Colon (tissue), 2 donors: ENCODE data around the gene STK38.

ENCODE experiments used
- FAIRE-seq: peaks from 2 replicates; lab custom pipeline; 2012; peaks lifted over from hg19 to GRCh38; lab: Jason Lieb, UNC
- donor health status: control.
- donor health status: control.

Gene STK38

DNA sequence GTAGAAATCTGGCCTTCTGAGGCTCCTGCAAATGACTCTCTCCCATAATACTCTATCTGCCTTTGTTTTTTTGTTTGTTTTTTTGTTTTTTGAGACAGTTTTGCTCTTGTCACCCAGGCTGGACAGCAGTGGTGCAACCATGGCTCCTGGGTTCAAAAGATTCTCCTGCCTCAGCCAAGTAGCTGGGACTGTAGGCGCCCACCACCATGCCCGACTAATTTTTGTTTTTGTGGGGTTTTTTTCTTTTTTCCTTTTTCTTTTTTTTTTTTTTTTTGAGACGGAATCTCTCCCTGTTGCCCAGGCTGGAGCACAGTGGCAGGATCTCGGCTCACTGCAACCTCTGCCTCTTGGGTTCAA lies 16.6 kb upstream of the STK38 start:
- FAIRE-seq: no peak

DNA sequence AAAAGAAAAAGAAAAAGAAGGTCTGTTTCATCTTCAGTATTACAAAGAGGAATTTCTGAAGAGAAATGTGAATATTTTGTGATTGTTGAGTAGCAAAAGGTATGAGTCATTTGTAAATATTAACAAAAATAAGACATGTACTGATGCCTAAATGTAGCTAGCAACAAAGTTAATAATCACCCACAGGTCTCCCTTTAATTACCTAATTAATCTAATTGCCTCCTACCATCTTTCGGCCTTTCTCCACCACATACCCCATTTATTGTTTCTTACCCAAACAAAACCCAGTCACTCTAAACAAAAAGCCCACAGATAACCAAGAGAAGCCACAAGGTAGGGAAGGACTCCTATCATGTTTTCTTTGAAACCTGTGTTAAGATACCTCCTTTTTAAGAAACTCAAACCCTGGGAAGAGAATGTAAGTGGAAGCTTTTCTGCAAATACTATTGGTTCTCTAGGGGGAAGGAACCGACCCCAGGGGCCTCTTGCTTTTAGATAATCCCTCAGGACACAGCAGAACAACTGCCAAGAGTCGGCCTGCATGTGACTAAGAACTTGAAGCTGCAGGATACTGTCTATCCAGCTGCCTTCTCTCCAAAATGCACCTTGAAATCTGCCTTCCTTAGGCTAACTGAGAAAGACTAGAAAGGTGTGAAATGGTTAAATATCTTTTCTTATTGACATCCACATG lies 16.1 kb upstream of the STK38 start:
- no peak for FAIRE-seq

DNA sequence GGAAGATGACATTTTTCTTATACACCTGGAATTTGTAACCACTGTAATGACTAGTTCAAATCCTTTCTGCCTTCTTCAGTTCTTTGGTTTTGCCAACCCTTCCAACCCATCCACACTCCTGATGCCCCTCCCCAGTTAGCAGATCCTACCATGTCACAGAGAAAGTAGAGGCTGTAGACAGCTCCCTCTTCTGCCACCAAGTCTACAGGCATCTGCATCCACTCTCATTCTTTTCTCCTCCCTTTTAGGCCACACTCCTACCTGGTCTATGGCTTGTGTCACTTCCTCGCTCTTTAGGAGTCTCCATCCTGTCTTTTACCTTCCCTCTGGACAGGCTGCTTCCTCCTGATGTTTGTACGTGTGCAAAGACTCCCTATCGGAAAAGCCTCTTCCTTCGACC lies 13.5 kb upstream of the STK38 start:
- no peak for FAIRE-seq

DNA sequence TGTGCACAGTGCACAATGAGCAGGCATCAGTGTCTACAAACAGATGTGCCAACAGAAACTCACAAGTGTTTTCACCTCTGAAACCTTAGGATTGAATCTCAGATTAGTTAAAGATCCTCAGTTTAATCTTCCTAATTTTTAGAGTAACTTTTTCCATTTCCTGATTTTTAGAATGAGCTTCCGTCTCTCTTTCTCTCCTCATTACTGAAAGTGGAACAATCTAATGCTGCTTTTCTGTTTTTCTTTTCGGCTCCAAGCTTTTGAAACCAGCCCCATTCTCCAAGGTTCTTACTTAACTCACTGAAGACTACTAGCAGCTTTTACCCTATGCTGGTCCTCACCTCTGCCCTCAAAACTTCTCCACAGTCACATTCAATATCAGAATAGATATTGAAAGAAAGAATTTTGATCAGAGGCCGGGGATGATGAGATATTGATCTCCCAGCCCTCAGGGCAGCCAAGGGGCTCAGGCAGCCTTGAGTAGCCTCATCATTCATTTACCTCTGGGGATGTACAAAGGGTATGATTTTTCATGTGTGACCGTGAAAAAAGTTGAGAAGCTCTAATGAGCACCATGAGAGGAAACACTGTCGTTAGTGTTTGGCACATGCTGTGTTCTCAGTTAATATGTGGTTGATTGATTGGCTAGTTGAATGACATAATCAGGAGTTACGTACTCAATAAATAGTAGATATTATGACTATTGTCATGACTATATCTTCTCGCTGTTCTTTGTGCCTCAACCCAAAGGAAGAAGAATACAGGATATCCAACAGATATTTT lies 11.9 kb upstream of the STK38 start:
- no peak for FAIRE-seq

DNA sequence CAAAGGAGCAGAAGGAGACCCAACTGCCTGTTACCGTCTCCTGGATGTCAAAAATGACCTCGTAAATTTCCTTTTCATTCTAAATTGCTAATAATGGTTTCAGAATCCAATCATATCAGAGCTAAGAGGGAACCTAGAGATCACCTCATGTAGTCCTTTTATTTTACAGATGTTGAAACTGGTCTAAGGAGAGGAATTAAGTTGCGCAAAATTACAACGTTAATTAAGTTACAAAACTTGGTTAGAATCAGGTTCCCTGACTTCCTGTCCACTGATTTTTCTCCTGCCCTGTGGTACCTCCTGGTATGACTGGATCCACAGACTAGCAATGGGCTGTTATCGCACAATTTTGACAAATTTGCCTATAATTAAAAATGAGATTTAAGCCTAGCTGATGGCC lies 9.0 kb upstream of the STK38 start:
- FAIRE-seq: no peak

DNA sequence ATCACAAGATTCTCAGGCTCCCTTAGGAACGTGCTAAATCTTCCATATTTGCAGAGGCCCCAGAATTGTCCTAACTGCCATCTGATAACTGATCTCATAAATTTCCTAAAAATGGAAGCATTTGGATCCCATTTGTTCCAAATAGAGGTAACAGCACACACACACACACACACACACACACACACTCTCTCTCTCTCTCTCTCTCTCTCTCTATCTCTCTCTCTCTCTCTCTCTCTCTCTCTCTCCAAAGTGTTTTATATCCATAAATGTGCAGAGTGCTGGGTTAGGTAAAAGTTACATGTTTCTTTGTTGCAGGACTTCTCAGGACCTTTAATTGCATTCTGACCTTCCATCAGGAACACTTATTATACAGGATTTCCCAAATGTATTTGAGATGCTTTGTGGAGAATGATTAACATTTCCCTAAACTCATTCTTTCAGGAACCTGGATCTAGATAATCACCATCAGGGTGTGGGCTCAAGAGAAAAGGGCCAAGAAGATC lies 8.5 kb upstream of the STK38 start:
- no peak for FAIRE-seq

DNA sequence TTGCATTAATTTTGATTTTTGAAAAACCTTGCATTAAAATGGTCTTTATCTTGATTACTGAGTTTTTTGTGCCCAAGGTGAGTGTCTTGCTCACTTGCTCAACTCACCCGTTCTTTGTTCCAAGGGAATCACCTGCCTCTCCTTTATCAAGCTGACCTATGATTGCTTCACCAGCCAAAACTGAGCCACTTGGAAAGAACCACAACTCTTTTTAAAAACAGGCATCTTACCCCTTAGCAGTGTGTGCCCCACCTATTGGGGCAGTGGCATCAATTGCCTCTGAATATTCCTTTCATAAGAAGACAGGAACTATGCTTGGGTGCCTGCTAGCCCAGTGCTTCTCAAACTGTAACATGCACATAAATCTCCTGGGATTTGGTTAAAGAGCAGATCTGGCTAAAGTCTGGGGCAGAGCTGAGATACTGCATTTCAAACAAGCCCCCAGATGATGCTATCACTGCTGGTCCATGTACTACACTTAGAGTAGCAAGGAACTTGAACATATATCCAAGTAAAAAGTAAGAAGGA lies 3.3 kb upstream of the STK38 start:
- no peak for FAIRE-seq

DNA sequence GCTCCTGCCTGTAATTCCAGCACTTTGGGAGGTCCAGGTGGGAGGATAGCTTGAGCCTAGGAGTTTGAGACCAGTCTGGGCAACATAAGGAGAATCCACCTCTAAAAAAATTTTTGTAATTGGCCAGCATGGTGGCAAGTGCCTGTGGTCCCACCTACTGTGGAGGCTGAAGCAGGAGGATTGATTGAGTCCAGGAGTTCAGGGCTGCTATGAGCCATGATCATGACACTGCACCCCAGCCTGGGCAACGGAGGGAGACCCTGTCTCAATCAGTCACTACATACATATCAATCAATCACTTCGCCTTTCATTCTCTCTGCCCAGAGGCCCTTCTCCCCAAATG lies 1.1 kb upstream of the STK38 start:
- no peak for FAIRE-seq

DNA sequence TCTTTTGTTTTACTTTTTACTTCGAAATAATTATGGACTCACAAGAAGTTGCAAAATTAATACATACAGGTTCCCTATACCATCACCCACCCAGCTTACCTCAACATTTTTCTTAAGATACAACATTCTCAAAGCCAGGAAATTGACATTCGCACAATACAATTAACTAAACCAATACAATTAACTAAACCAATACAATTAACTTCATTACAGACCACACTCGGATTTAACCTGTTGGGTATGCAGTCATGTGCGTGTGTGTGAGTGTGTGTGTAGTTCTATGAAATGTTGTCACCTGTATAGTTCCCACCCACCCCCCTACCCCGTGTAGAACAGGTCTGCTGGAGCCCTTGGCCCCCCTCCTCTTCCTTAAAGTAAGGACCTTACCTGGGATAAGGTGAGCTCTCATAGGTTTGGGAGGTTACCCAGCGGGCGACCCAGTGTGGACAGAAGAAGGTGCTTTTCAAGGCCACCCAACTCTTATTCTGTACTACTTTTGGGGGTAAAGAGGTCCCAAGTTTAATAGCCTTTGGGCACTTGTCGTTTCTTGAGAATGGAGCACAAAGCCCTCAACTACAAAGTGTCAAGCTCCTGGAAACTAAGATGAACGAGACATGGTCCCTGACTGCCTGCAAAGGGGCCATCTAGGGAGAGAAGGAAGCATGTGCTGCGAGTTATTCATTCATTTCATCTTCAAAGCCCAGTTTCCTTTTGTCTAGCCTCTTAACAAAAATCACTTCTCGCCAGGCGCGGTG lies 544 bp upstream of the STK38 start:
- FAIRE-seq: no peak

DNA sequence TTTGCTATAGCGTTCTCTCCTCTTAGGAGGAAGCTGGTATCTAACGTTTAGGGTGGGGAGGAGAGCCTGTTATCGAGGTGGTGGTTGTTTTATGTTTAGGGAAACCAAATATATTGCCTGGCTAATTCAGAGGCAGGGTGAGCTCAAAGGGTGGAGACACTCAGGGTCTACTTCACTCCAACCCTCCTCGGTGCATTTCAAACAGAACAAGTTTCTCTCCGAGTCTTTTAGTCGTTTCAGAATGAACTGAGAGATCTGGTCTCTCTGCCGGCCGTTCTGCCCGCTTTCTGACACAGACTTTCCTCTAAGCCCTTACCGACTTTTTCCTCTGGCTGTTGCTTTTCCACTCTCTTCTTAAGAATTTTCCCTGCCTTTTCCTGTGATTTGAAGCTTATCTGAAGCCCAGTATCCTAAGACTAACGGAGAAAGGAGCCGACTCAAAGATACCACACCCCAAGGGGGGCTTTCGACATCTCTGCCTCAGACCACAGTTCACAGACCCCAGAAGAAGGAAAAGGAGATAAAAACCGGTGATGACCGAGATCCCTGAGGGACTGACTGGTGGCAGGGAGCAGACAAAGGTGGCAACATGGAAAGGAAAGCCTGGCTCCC lies 865 bp downstream of the STK38 start:
- no peak for FAIRE-seq

DNA sequence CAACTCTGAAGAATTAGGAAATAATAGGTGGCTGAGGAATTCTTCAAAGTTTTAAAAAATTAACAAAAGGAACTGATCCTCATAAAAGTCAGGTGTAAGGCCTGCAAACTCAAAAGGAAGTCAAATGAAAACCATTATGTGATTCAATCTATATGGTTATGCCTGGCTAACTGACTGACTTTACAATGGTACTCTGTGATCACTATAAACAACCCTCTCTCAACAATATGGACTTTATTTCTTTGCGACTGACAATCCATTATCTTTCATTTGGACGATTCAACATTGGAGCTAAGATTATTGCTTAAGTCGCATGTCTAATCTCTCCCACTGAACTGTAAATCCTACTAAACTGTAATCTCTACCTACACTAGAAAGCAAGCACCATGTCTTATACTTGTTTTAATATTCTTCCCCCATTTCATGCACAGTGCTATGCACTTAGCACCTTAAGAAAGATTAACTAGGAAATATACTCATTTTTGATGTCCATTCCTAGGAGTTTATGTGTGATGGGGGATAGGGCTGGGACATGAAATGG lies 1.4 kb downstream of the STK38 start:
- no peak for FAIRE-seq

DNA sequence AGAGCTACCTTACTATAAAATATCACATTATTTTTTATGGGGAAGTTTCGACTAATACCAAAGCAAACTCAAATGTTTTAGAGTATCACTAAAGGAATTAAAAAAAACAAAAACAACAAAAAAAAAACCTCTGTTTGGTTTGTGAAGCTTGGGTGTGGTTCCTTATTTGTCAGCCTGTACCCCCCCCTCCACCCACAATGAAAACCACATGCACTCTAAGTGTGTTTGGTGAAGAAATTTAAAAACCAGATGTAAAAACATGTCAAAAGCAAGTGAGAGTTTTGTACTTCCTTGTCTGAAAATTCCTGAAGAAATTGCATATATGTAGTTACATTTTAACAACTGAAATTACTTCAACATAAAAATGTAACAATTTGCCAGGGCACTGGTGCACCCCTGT lies 3.1 kb downstream of the STK38 start:
- FAIRE-seq: no peak

DNA sequence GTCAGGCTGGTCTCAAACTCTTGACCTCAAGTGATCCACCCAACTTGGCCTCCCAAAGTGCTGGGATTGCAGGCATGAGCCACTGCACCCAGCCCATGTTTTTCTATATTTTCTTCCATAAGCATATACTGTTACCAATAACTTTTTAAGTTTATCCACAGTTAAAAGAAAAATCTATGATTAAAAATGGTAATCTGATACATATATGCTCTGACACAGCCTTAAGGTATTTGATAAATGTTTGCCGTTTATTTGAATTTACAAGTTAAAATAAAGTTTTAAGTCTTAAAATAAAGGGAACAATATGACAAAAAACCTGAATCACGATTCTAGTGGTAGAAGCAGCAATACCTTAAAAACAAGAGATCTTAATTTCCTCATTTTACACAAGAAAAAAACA lies 5.2 kb downstream of the STK38 start:
- no peak for FAIRE-seq

DNA sequence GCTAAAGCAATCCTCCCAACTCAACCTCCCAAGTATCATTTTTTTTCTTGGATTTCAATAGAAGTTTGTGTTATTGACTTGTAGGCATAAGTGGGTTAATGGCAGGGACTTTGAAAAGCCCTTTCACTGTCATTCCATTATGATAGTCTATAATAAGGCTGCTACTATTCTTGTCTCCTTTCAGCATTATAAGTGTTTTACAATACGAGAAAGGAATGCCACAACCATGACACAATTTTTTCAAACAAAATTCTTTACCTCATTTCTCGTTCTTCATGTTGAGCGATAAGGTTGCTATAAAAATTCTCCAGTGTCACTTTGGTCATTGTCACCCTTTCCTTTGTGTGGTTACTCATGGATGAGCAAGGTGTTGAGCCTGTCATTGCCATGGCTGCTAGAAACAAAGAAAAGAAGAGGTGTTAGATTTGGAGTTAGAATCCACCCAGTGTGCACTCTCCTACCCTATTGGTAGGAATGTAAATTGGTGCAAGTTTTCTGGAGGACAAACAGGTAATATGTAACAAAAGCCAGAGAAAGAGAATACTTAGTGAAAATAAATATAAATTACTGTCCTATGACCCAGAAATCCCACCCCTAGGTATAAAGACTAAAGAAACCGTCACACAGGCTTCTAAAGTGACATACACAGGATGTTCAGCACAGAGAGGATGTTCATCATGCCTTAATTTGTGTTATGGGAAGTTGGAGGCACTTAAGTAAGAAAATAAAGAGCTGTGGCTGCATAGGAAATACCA lies 7.3 kb downstream of the STK38 start:
- no peak for FAIRE-seq

DNA sequence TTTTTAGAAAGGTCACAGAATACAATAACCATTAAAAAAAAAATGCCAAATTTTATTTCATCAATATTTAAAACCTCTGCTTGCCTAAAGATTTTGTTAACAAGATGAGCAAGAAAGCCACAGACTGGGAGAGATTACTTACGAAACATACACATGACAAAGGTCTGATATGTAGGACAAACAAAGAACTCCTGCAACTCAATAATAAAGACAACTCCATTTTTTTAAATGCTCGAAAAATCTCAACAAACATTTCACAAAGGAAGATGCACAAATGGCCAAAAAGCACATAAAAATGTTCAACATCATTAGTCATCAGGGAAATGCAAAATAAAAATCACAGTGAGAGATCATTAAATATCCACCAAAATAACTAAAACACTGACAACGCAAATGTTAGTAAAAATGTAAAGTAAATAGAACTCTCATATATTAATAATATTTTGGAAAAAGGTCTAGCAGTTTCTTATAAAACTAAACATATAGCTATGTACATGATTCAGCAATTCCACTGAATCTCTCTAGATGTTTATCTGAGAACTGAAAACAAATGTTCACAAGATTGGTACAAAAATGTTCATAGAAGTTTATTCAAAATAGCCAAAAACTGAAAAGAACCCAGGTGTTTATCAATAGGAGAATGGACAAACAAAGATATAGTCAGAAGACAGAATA lies 10.3 kb downstream of the STK38 start:
- no peak for FAIRE-seq

DNA sequence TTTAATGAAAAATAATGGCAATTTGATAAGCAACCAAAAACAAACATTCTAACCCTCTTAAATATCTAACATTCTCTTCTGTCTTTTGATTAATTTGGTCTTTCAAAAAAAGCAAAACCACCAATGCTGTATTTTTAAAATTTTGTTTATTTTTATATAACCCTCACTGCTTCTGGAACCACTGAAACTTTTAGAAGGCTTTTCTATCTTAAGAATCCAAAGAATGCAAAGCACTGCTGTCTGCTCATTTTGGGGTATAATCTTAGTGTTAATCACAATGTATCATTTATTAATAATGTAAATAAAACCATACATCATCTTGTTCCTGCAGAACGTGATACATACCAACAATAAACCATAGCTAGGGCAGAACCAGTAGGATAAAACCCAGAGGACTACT lies 14.0 kb downstream of the STK38 start:
- FAIRE-seq: no peak

DNA sequence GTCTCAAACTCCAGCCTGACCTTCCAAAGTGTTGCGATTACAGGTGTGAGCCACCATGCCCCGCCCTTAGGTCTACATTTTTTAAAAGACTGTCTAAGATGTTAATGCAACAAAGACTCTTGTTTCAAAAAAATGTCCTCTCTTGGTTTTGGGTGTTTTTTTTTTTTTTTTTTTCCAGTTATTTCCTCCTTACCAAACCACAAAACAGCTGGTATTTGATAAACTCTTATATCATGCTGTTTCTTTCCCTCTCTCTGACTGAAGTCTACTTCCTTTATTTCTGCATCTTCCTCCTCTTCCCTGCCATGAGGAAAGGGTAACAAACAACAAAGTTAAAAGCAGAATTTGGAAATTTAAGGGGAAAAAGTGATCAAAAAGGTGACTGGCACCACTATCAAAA lies 21.2 kb downstream of the STK38 start:
- no peak for FAIRE-seq

DNA sequence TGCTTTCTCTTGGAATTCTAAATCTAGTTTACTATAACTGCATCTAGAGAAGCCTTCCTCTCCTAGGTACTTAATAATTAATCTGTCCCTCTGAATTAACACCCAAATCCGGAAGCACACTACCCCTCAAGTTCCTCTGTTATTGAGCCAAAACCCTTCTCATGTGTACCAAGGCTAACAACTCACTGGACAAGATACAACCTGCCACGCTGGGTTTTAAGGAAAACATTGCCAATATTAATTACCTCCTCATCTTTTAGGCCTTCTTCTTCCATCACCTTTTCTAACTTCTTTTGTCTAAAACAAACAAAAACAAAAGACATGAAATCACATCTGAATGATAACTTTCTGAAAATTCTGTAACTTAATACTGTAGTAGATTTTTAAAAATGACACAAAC lies 21.9 kb downstream of the STK38 start:
- no peak for FAIRE-seq

DNA sequence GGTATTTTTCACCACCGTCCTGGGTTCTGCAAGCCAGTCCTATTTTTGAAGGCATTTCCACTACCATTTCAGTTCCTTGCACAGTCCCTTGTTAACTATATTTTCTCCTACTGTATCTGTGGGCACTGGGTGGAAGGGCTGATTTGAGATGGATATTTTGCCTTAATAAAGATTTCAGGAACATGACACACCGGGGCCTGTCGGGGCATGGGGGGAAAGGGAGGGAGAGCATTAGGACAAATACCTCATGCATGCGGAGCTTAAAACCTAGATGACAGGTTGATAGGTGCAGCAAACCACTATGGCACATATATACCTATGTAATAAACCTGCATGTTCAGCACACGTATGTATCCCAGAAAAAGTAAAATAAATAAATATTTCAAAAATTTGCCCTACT lies 22.4 kb downstream of the STK38 start:
- no peak for FAIRE-seq

DNA sequence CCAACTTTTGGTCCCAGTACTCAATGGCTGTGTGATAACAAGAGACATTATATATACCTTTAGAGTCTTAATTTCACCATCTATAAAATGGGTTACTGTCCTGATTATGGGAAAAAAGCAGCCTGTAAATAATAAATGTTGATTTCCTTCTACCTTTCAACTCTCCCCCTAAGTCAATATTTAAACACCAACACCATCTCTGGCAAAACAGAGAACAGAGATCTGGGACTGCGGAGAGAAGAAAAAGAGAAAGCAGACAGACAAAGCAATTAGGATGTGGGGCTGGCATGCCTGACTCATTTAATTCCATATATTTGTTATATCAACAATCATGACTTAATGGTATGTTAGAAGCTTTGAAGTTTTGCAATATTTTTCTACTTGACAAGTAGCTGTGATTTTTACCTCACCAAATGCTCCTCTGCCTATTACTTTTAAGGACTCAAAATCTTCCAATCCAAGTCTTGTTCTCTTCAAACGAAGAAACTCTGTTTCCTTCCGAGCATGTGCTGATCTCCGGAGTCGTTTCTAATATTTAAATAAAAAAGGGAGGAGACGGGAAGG lies 23.3 kb downstream of the STK38 start:
- no peak for FAIRE-seq

DNA sequence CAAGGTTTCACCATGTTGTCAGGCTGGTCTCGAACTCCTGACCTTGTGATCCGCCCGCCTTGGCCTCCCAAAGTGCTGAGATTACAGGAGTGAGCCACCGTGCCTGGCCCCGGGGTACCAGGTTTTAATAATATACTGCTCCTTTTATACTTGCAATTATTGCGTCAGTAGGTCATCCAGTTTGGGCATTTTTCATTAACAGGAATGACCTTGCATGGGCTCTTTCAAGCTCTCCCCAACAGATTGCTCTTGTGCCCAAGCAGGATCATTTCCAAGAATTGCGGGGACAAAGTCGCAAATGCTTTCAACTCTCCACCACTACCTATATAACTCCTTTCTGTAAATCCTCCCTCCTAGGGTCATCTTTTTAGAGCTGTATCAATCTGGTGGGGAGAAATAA lies 23.8 kb downstream of the STK38 start:
- no peak for FAIRE-seq
